ENCODE measurements around the gene LGALS9.
"Not testable (repeated sequence)": the region's sequence is repeated elsewhere in the genome, so short reads cannot be mapped to it uniquely, and the experiment has no call there.

The LGALS9 gene

GRCh38 chr17:27631897-27632725, 1.1 kb downstream of the LGALS9 start:
- DNase-seq, result no peak

GRCh38 chr17:27632766-27633165, 1.8 kb downstream of the LGALS9 start:
- DNase-seq, result not testable (repeated sequence)

- DNase-seq, result no peak
Observed at GRCh38 chr17:27633312-27634025, 2.5 kb downstream of the LGALS9 start.

GRCh38 chr17:27634026-27634335, 3.0 kb downstream of the LGALS9 start:
- DNase-seq, result no peak

- no peak for DNase-seq
Observed at GRCh38 chr17:27634776-27635175, 3.8 kb downstream of the LGALS9 start.

GRCh38 chr17:27635275-27635823, 4.4 kb downstream of the LGALS9 start:
- DNase-seq, result no peak

- DNase-seq, result not testable (repeated sequence)
Observed at GRCh38 chr17:27636005-27636520, 5.1 kb downstream of the LGALS9 start.

- DNase-seq, result not testable (repeated sequence)
Observed at GRCh38 chr17:27637818-27638217, 6.8 kb downstream of the LGALS9 start.

- not testable (repeated sequence) for DNase-seq
Observed at GRCh38 chr17:27638415-27638914, 7.5 kb downstream of the LGALS9 start.

GRCh38 chr17:27640790-27641189, 9.8 kb downstream of the LGALS9 start:
- no peak for DNase-seq

GRCh38 chr17:27644586-27644985, 13.6 kb downstream of the LGALS9 start:
- DNase-seq, result no peak

GRCh38 chr17:27645621-27646020, 14.6 kb downstream of the LGALS9 start:
- not testable (repeated sequence) for DNase-seq

- no peak for DNase-seq
Observed at GRCh38 chr17:27646232-27646631, 15.2 kb downstream of the LGALS9 start.

- no peak for DNase-seq
Observed at GRCh38 chr17:27647765-27648164, 16.8 kb downstream of the LGALS9 start.

GRCh38 chr17:27649111-27649571, 18.2 kb downstream of the LGALS9 start:
- DNase-seq, result not testable (repeated sequence)

- DNase-seq, result no peak
Observed at GRCh38 chr17:27649929-27650328, 18.9 kb downstream of the LGALS9 start.

GRCh38 chr17:27650836-27651235, 19.8 kb downstream of the LGALS9 start:
- no peak for DNase-seq

- peak; percentile 66 for DNase-seq
Observed at GRCh38 chr17:27651411-27652345, 20.7 kb downstream of the LGALS9 start.

- DNase-seq, result not testable (repeated sequence)
Observed at GRCh38 chr17:27653449-27653971, 22.5 kb downstream of the LGALS9 start.

GRCh38 chr17:27654136-27654535, 23.1 kb downstream of the LGALS9 start:
- no peak for DNase-seq

GRCh38 chr17:27654654-27655524, 23.9 kb downstream of the LGALS9 start:
- DNase-seq, result peak; percentile 65

Measured in activated CD8-positive, alpha-beta memory T cell treated with anti-CD3 and anti-CD28 coated beads, Interleukin-2, amount 50 U/mL, for 4 hours (primary cell).